IMR-90 (cell line): ENCODE measurements around the gene ANKRD65. TPM values are rescaled to one million over a fixed set of nuclear protein-coding genes. Genes with fewer than 3 reads are reported as not detected.

Experiments
- ATAC-seq: fragments of 200-7000 bp; cut with Tn5 transposase; 2 replicates; pipeline ENCODE4 v1.9.1; 2020; ENCODE audit warnings: low read depth, mild to moderate bottlenecking, moderate library complexity
- BruUV-seq: library from RNA; stranded (reverse); fragments of 400-500 nt; replicated peaks from 2 replicates; lab custom pipeline; 2021; lab: Mats Ljungman, UMichigan
- CTCF ChIA-PET: fragments of 300-600 bp; formaldehyde crosslinking; extraction: SDS; loops from one replicate; lab custom pipeline; 2021; ENCODE audit warnings: antibody characterized with exemption; lab: Yijun Ruan, JAX
- POLR2A ChIA-PET: fragments of 300-600 bp; sonication (Branson Sonifier 250); formaldehyde crosslinking; loops from one replicate; lab custom pipeline; 2022; ENCODE audit warnings: antibody characterized with exemption; ENCODE audit not compliant: unreplicated experiment; lab: Charles Lee
- DNase-seq: peaks from one replicate; pipeline ENCODE4 v3.0.0; 2013
- H2AFZ ChIP-seq: replicated peaks from 2 replicates; pipeline ENCODE3; 2013; ENCODE audit warnings: low read length, mild to moderate bottlenecking; ENCODE audit not compliant: poor library complexity
- H2AK5ac ChIP-seq: 2 replicates; pipeline ENCODE4 v1.6.1; 2013; ENCODE audit warnings: low read depth, low read length, inconsistent platforms
- H2AK9ac ChIP-seq: replicated peaks from 2 replicates; pipeline ENCODE3; 2013; ENCODE audit warnings: mild to moderate bottlenecking, low read depth, low read length, moderate library complexity; ENCODE audit not compliant: poor library complexity
- H2BK120ac ChIP-seq: 2 replicates; pipeline ENCODE4 v1.6.1; 2013; ENCODE audit warnings: low read depth, low read length, inconsistent platforms
- H2BK15ac ChIP-seq: 3 replicates; pipeline ENCODE4 v1.6.1; 2013; ENCODE audit warnings: low read depth, low read length, inconsistent platforms
- H2BK20ac ChIP-seq: 2 replicates; pipeline ENCODE4 v1.6.1; 2013; ENCODE audit warnings: low read depth, mild to moderate bottlenecking, inconsistent platforms, low read length, moderate library complexity
- H2BK5ac ChIP-seq: 2 replicates; pipeline ENCODE4 v1.6.1; 2013; ENCODE audit warnings: mild to moderate bottlenecking, low read depth, low read length, inconsistent platforms; ENCODE audit not compliant: poor library complexity, severe bottlenecking
- H3K14ac ChIP-seq: replicated peaks from 2 replicates; pipeline ENCODE4 v1.6.1; 2013; ENCODE audit warnings: low read depth, low read length, inconsistent platforms
- H3K18ac ChIP-seq: 2 replicates; pipeline ENCODE4 v1.6.1; 2013; ENCODE audit warnings: low read depth, low read length, control low read depth
- H3K23ac ChIP-seq: 2 replicates; pipeline ENCODE4 v1.6.1; 2013; ENCODE audit warnings: low read depth, low read length, inconsistent platforms
- H3K27ac ChIP-seq: 2 replicates; pipeline ENCODE4 v1.5.1; 2013; ENCODE audit warnings: mild to moderate bottlenecking, control low read depth, low read length; ENCODE audit not compliant: insufficient read depth
- H3K27me3 ChIP-seq: 2 replicates; pipeline ENCODE4 v1.6.1; 2013; ENCODE audit warnings: low read length; ENCODE audit not compliant: control insufficient read depth, insufficient read depth
- H3K36me3 ChIP-seq: 2 replicates; pipeline ENCODE4 v1.6.1; 2013; ENCODE audit warnings: low read length, mixed read lengths; ENCODE audit not compliant: control insufficient read depth, insufficient read depth
- H3K4ac ChIP-seq: 2 replicates; pipeline ENCODE4 v1.6.1; 2013; ENCODE audit warnings: low read depth, low read length, inconsistent platforms
- H3K4me1 ChIP-seq: 2 replicates; pipeline ENCODE4 v1.6.1; 2013; ENCODE audit warnings: low read length, mixed read lengths; ENCODE audit not compliant: control insufficient read depth, insufficient read depth
- H3K4me2 ChIP-seq: 2 replicates; pipeline ENCODE4 v1.6.1; 2013; ENCODE audit warnings: low read depth, mild to moderate bottlenecking, control low read depth, low read length, moderate library complexity
- H3K4me3 ChIP-seq: 2 replicates; pipeline ENCODE4 v1.5.1; 2013; ENCODE audit warnings: low read depth, mild to moderate bottlenecking, control low read depth, low read length, moderate library complexity; ENCODE audit not compliant: insufficient read depth
- H3K56ac ChIP-seq: 2 replicates; pipeline ENCODE4 v1.6.1; 2013; ENCODE audit warnings: low read length, inconsistent platforms; ENCODE audit not compliant: insufficient read depth; ENCODE audit errors: extremely low read depth
- H3K79me1 ChIP-seq, 2 experiments: 2 replicates each; pipeline ENCODE4 v1.6.1; 2013; ENCODE audit warnings: low read length in 2 of 2, inconsistent platforms in 1 of 2, low read depth in 1 of 2
- H3K9ac ChIP-seq: 2 replicates; pipeline ENCODE4 v1.6.1; 2013; ENCODE audit warnings: low read depth, low read length, control low read depth
- H3K9me1 ChIP-seq: 2 replicates; pipeline ENCODE4 v1.6.1; 2013; ENCODE audit warnings: low read length, inconsistent platforms; ENCODE audit not compliant: insufficient read depth
- H3K9me3 ChIP-seq: 2 replicates; pipeline ENCODE4 v1.6.1; 2013; ENCODE audit warnings: low read length; ENCODE audit not compliant: control insufficient read depth, insufficient read depth
- H4K20me1 ChIP-seq: 2 replicates; pipeline ENCODE4 v1.6.1; 2013; ENCODE audit warnings: low read length, inconsistent platforms; ENCODE audit not compliant: insufficient read depth
- H4K5ac ChIP-seq: 2 replicates; pipeline ENCODE4 v1.6.1; 2013; ENCODE audit warnings: mild to moderate bottlenecking, low read depth, low read length, control low read depth
- H4K8ac ChIP-seq, 2 experiments: 2 replicates each; pipeline ENCODE4 v1.6.1; 2013; ENCODE audit warnings: low read depth in 2 of 2, low read length in 2 of 2, control low read depth in 1 of 2, inconsistent platforms in 1 of 2
- H4K91ac ChIP-seq: 2 replicates; pipeline ENCODE4 v1.6.1; 2013; ENCODE audit warnings: low read depth, low read length, inconsistent platforms; ENCODE audit not compliant: insufficient read depth
- BHLHE40 ChIP-seq: fragments of 150-350 bp; IDR thresholded peaks from 2 replicates; pipeline ENCODE4 v1.6.1; 2016; ENCODE audit warnings: mild to moderate bottlenecking, low read depth, low read length
- CEBPB ChIP-seq: IDR thresholded peaks from 2 replicates; pipeline ENCODE4 v1.6.1; 2012; ENCODE audit warnings: low read depth, low read length, improper control_type of control experiment
- CHD1 ChIP-seq: IDR thresholded peaks from 2 replicates; pipeline ENCODE4 v1.6.1; 2012; ENCODE audit warnings: low read depth, low read length, improper control_type of control experiment
- FOS ChIP-seq: fragments of 150-350 bp; IDR thresholded peaks from 2 replicates; pipeline ENCODE4 v1.6.1; 2016; ENCODE audit warnings: low read depth, low read length
- MAZ ChIP-seq: IDR thresholded peaks from 2 replicates; pipeline ENCODE4 v1.6.1; 2012; ENCODE audit warnings: low read depth, mild to moderate bottlenecking, low read length, improper control_type of control experiment, moderate library complexity, borderline replicate concordance
- RFX5 ChIP-seq: IDR thresholded peaks from 2 replicates; pipeline ENCODE4 v1.8.0; 2012; ENCODE audit warnings: low read depth, mild to moderate bottlenecking, low read length, moderate library complexity
- WGBS, 2 experiments: methylation state at CpG; one replicate each; pipeline versions ENCODE4 v1.1.5 to v1.1.7; 2013; ENCODE audit warnings: missing lambda C conversion rate in 2 of 2; ENCODE audit not compliant: insufficient read length in 1 of 2; ENCODE audit errors: extremely low coverage in 2 of 2; 5-methylcytosine and 5-hydroxymethylcytosine counted together
- dilution Hi-C: fragments of 300-500 bp; cut with HindIII; formaldehyde crosslinking; loops from one replicate; pipeline ENCODE4 v1.14.3; 2018; ENCODE audit warnings: low sequenced_read_pairs; ENCODE audit not compliant: unreplicated experiment
- in situ Hi-C: fragments of 300-500 bp; cut with MboI; formaldehyde crosslinking; loops from 3 replicates; pipeline ENCODE4 v1.14.3; 2019; ENCODE audit warnings: low sequenced_read_pairs, inconsistent platforms, mixed read lengths
- intact Hi-C: fragments of 100-400 bp; cut with micrococcal nuclease; formaldehyde crosslinking; loops from 2 replicates; pipeline ENCODE4 v1.10.0; 2022
- polyA plus RNA-seq, 3 experiments: library from polyadenylated mRNA; depleted of rRNA; stranded (reverse); fragments of >200 nt; gene quantifications; 2 replicates each; pipeline ENCODE4 v1.2.3, GENCODE V29; 2012; ENCODE audit warnings: low replicate concordance in 1 of 3
- total RNA-seq: library from RNA; depleted of rRNA; stranded (reverse); fragments of >200 nt; gene quantifications from 2 replicates; pipeline ENCODE4 v1.2.3, GENCODE V29; 2012
- TF ChIP-seq, protein P1 (sequence below): conservative IDR thresholded peaks from 2 replicates; pipeline ENCODE4 v1.5.1; 2012; ENCODE audit warnings: mild to moderate bottlenecking, low read depth, low read length, improper control_type of control experiment

Gene ANKRD65
- total and polyA plus RNA-seq, 2 of the 4 experiments (the other 2 are of a cell fraction): 0.09 TPM; not detected in 1

DNA sequence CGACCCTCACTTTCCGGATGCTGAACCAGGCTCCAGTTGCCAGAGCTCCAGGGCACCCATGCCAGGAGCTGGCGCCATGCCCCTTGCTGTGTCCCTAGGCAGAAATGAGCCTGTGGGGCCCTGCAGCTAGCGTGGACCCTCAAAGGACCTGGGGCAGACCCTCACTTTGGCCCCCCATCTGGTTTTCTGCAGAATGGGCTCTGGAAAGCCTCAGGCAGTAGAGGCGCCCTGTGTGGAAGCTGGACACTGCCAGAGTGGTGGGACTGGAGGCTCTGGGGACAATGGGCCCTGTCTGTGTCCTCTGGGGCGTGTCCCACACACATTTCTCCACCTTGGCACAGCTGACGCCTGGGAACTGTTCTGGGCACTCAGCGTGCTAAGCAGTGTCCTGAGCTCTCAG lies 39.8 kb downstream of the ANKRD65 start:
- TF ChIP-seq MAZ (no peak), CEBPB (no peak), RFX5 (no peak), CHD1 (no peak), FOS (no peak), BHLHE40 (no peak)
- TF ChIP-seq, protein P1, sequence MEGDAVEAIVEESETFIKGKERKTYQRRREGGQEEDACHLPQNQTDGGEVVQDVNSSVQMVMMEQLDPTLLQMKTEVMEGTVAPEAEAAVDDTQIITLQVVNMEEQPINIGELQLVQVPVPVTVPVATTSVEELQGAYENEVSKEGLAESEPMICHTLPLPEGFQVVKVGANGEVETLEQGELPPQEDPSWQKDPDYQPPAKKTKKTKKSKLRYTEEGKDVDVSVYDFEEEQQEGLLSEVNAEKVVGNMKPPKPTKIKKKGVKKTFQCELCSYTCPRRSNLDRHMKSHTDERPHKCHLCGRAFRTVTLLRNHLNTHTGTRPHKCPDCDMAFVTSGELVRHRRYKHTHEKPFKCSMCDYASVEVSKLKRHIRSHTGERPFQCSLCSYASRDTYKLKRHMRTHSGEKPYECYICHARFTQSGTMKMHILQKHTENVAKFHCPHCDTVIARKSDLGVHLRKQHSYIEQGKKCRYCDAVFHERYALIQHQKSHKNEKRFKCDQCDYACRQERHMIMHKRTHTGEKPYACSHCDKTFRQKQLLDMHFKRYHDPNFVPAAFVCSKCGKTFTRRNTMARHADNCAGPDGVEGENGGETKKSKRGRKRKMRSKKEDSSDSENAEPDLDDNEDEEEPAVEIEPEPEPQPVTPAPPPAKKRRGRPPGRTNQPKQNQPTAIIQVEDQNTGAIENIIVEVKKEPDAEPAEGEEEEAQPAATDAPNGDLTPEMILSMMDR: no peak
- Histone ChIP-seq H3K9me3 (no peaks in the 10 kb centered on the region), H2BK20ac (no peak overlapping the region), H3K18ac (no peak overlapping the region), H4K91ac (no peak overlapping the region), H3K27ac (no peak overlapping the region), H3K79me1 (peaks cover 5 to 30% of the 10 kb centered on the region in 2 experiments), H2BK15ac (no peak overlapping the region), H3K4ac (no peak overlapping the region), H2BK120ac (no peak overlapping the region), H3K36me3 (peaks cover 18% of the 10 kb centered on the region), H3K9me1 (peaks cover under 1% of the 10 kb centered on the region; the same call in 1 of the 2 replicates), H3K4me1 (no peaks in the 10 kb centered on the region), H4K8ac (no peak overlapping the region), H2AFZ (no peak overlapping the region), H3K4me3 (no peak overlapping the region), H3K27me3 (no peaks in the 10 kb centered on the region), H3K23ac (no peak overlapping the region), H2BK5ac (no peak overlapping the region), H4K20me1 (peaks cover 13% of the 10 kb centered on the region), H4K5ac (no peak overlapping the region), H3K14ac (no peak overlapping the region), H2AK9ac (peak overlapping the region; percentile 16), H3K9ac (no peak overlapping the region), H2AK5ac (no peak overlapping the region), H3K56ac (no peak overlapping the region), H3K4me2 (no peak overlapping the region)
- dilution Hi-C loops: no loop called here
- ATAC-seq: no peak
- ChIA-PET CTCF (no interaction called here), POLR2A (no interaction called here)
- DNase-seq: no peak
- in situ Hi-C loops: no loop called here
- BruUV-seq: no TSS peak
- WGBS, 2 experiments: 100% methylated on average over 3 of the region's 8 CpGs; no CpG with 5 or more reads in 1 of the 2 experiments
- intact Hi-C loops: no loop called here
